Mesenchymal stem cell (in vitro differentiated cells and primary cell): ENCODE results near the gene STX7.
A peak's percentile ranks its signal among the peaks of the same experiment; 100 is the strongest.

Source experiments
- DNase-seq: peaks from one replicate; pipeline ENCODE4 v3.0.0-alpha.2; 2013
- H2AFZ ChIP-seq: one replicate; pipeline ENCODE4 v1.6.1; 2013; ENCODE audit warnings: low read depth, mild to moderate bottlenecking, control low read depth, inconsistent platforms, low read length, moderate library complexity
- H2AK5ac ChIP-seq: 2 replicates; pipeline ENCODE4 v1.6.1; 2013; ENCODE audit warnings: low read length, moderate library complexity, mild to moderate bottlenecking, inconsistent platforms; ENCODE audit not compliant: severe bottlenecking
- H2BK120ac ChIP-seq: one replicate; pipeline ENCODE4 v1.6.1; 2013; ENCODE audit warnings: low read depth, mild to moderate bottlenecking, inconsistent platforms, low read length, moderate library complexity
- H2BK12ac ChIP-seq, 2 experiments: one replicate each; pipeline ENCODE4 v1.6.1; 2013; ENCODE audit warnings: inconsistent platforms in 2 of 2, low read length in 2 of 2, mild to moderate bottlenecking in 2 of 2, moderate library complexity in 2 of 2, control low read depth in 1 of 2
- H2BK15ac ChIP-seq: one replicate; pipeline ENCODE4 v1.6.1; 2013; ENCODE audit warnings: mild to moderate bottlenecking, low read depth, inconsistent platforms; ENCODE audit not compliant: poor library complexity, severe bottlenecking
- H2BK5ac ChIP-seq: 2 replicates; pipeline ENCODE4 v1.6.1; 2013; ENCODE audit warnings: low read depth, mild to moderate bottlenecking, low read length, control low read depth, inconsistent platforms; ENCODE audit not compliant: poor library complexity, severe bottlenecking
- H3K14ac ChIP-seq, 2 experiments: one replicate each; pipeline ENCODE4 v1.6.1; 2013; ENCODE audit warnings: inconsistent platforms in 2 of 2, low read length in 2 of 2, control low read depth in 1 of 2, mild to moderate bottlenecking in 1 of 2, moderate library complexity in 1 of 2
- H3K18ac ChIP-seq, 2 experiments: one replicate each; pipeline ENCODE4 v1.6.1; 2013; ENCODE audit warnings: inconsistent platforms in 2 of 2, low read length in 2 of 2, control low read depth in 1 of 2, low read depth in 1 of 2, mild to moderate bottlenecking in 1 of 2
- H3K23ac ChIP-seq, 2 experiments: one replicate each; pipeline ENCODE4 v1.6.1; 2013; ENCODE audit warnings: inconsistent platforms in 2 of 2, low read length in 2 of 2, mild to moderate bottlenecking in 2 of 2, moderate library complexity in 2 of 2, control low read depth in 1 of 2
- H3K27ac ChIP-seq: 2 replicates; pipeline ENCODE4 v1.5.1; 2013; ENCODE audit warnings: mild to moderate bottlenecking, moderate library complexity, low read length, control low read depth, inconsistent platforms; ENCODE audit not compliant: poor library complexity, severe bottlenecking
- H3K27me3 ChIP-seq, 2 experiments: 2 replicates each; pipeline versions ENCODE4 v1.6.1 to v1.7.0; 2013; ENCODE audit warnings: low read length in 2 of 2, mild to moderate bottlenecking in 2 of 2, moderate library complexity in 2 of 2, control low read depth in 1 of 2, inconsistent platforms in 1 of 2; ENCODE audit not compliant: control insufficient read depth in 1 of 2, insufficient read depth in 1 of 2
- H3K36me3 ChIP-seq, 2 experiments: 2 replicates each; pipeline versions ENCODE4 v1.6.1 to v1.7.0; 2013; ENCODE audit warnings: low read length in 2 of 2, control low read depth in 1 of 2, inconsistent platforms in 1 of 2, low read depth in 1 of 2, mild to moderate bottlenecking in 1 of 2; ENCODE audit not compliant: insufficient read depth in 2 of 2, control insufficient read depth in 1 of 2
- H3K4ac ChIP-seq, 2 experiments: one replicate each; pipeline ENCODE4 v1.6.1; 2013; ENCODE audit warnings: inconsistent platforms in 2 of 2, low read length in 2 of 2, mild to moderate bottlenecking in 2 of 2, moderate library complexity in 2 of 2, control low read depth in 1 of 2, low read depth in 1 of 2
- H3K4me1 ChIP-seq: 2 replicates; pipeline ENCODE4 v1.6.1; 2013; ENCODE audit warnings: low read depth, low read length, control low read depth; ENCODE audit not compliant: control insufficient read depth, insufficient read depth
- H3K4me2 ChIP-seq: 2 replicates; pipeline ENCODE4 v1.6.1; 2013; ENCODE audit warnings: low read length, mild to moderate bottlenecking, inconsistent platforms; ENCODE audit not compliant: poor library complexity, severe bottlenecking
- H3K4me3 ChIP-seq, 2 experiments: 2 replicates each; pipeline versions ENCODE4 v1.5.1 to v1.7.0; 2013; ENCODE audit warnings: low read length in 2 of 2, mild to moderate bottlenecking in 2 of 2, control low read depth in 1 of 2, low read depth in 1 of 2; ENCODE audit not compliant: insufficient read depth in 1 of 2
- H3K79me1 ChIP-seq: replicated peaks from 2 replicates; pipeline ENCODE4 v1.6.1; 2013; ENCODE audit warnings: mild to moderate bottlenecking, control low read depth, low read length, inconsistent platforms; ENCODE audit not compliant: poor library complexity, severe bottlenecking
- H3K9ac ChIP-seq: 2 replicates; pipeline ENCODE4 v1.7.0; 2013; ENCODE audit warnings: mild to moderate bottlenecking, low read length, moderate library complexity
- H3K9me3 ChIP-seq: 2 replicates; pipeline ENCODE4 v1.7.0; 2013; ENCODE audit warnings: mild to moderate bottlenecking, low read length; ENCODE audit not compliant: control insufficient read depth
- H4K8ac ChIP-seq: one replicate; pipeline ENCODE4 v1.6.1; 2013; ENCODE audit warnings: inconsistent platforms, mild to moderate bottlenecking, low read length, moderate library complexity
- H4K91ac ChIP-seq: one replicate; pipeline ENCODE4 v1.6.1; 2013; ENCODE audit warnings: mild to moderate bottlenecking, low read length, inconsistent platforms
- WGBS: methylation state at CpG from one replicate; pipeline ENCODE4 v1.1.7; 2013; ENCODE audit warnings: mixed read lengths; 5-methylcytosine and 5-hydroxymethylcytosine counted together

Gene STX7

DNA sequence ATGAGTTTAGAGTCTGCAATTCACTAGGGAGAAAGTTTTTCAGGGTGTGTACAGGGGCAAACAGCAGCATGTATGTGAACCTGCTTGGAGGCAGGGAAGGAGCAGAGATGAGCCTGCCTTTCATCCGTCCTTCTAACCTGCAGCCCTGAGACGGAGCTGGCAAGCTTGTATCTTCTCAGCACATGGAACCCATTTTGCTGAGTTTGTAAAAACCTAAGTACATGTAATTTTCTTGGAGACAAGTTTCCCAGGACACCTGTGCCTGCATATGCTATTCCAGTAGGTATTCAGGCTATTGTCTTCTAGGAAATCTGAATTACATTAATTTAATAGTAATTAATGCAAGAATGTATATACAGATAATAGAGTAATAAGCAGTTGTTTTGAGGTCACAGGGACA is 82.8 kb downstream of the STX7 start:
- Histone ChIP-seq H3K36me3 (no peaks in the 10 kb centered on the region), H2BK120ac (no peak overlapping the region), H2AFZ (no peak overlapping the region), H2BK12ac (no peak overlapping the region), H3K18ac (no peak overlapping the region), H4K8ac (no peak overlapping the region), H3K27me3 (no peaks in the 10 kb centered on the region), H3K14ac (peak overlapping the region in 1 of 2 experiments; percentile 31), H2AK5ac (no peak overlapping the region), H3K4ac (no peak overlapping the region), H2BK5ac (no peak overlapping the region), H3K27ac (no peak overlapping the region), H3K4me3 (no peak overlapping the region), H2BK15ac (no peak overlapping the region), H4K91ac (no peak overlapping the region), H3K4me1 (no peaks in the 10 kb centered on the region), H3K9me3 (no peaks in the 10 kb centered on the region), H3K79me1 (no peaks in the 10 kb centered on the region), H3K9ac (no peak overlapping the region), H3K4me2 (no peak overlapping the region), H3K23ac (peak overlapping the region in 1 of 2 experiments; percentile 80)
- DNase-seq: no peak
- 80% methylated on average over 2 of the region's 2 CpGs for WGBS

DNA sequence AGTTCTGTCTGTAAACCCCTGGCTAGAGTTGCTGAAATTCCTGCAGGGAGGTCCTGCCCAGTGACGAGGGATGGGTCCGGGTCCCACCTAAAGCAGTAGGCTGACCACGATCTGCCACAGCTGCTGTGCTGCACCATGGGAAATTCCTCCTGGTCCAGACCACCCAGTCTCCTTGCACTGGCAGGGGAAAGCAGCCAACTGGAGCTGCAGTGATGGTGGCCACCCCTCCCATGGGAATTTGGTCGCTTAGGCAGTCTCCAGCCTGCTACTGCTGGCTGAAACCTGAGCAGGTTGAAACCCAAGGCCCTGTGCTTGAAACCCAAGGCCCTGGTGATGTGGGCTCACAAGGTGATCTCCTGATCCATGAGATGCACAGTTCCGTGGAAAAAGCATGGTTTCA is 87.7 kb downstream of the STX7 start:
- H2BK5ac ChIP-seq: no peak overlapping the region
- H3K4me3 ChIP-seq: no peak overlapping the region
- no peak overlapping the region for H3K27ac ChIP-seq
- no peaks in the 10 kb centered on the region for H3K4me1 ChIP-seq
- H3K27me3 ChIP-seq: no peaks in the 10 kb centered on the region
- H4K8ac ChIP-seq: no peak overlapping the region
- H4K91ac ChIP-seq: no peak overlapping the region
- no peak overlapping the region for H2AK5ac ChIP-seq
- H3K4me2 ChIP-seq: no peak overlapping the region
- no peaks in the 10 kb centered on the region for H3K36me3 ChIP-seq
- no peak overlapping the region for H3K4ac ChIP-seq
- no peaks in the 10 kb centered on the region for H3K79me1 ChIP-seq
- DNase-seq: no peak
- 80% methylated on average over 5 of the region's 5 CpGs for WGBS
- peaks cover 40% of the 10 kb centered on the region for H3K9me3 ChIP-seq
- H3K23ac ChIP-seq: no peak overlapping the region
- H2BK12ac ChIP-seq: no peak overlapping the region
- no peak overlapping the region for H2BK120ac ChIP-seq
- no peak overlapping the region for H2AFZ ChIP-seq
- H3K14ac ChIP-seq: peak overlapping the region in 1 of 2 experiments; percentile 55
- H3K18ac ChIP-seq: no peak overlapping the region
- no peak overlapping the region for H2BK15ac ChIP-seq
- H3K9ac ChIP-seq: no peak overlapping the region

DNA sequence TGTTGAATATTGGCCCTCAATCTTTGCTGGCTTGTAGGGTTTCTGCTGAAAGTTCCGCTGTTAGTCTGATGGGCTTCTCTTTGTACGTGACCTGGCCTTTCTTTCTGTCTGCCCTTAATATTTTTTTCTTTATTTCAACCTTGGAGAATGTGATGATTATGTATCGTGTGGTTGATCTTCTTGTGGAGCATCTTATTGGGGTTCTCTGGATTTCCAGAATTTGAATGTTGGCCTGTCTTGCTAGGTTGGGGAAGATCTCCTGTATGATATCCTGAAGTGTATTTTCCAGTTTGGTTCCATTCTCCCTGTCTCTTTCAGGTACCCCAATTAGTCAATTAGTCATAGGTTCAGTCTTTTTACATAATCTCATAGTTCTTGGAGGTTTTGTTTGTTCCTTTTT is 89.1 kb downstream of the STX7 start:
- Histone ChIP-seq H3K9me3 (peaks cover 40% of the 10 kb centered on the region), H2BK120ac (no peak overlapping the region), H3K4me3 (no peak overlapping the region), H3K18ac (no peak overlapping the region), H4K91ac (no peak overlapping the region), H2AFZ (no peak overlapping the region), H3K27ac (no peak overlapping the region), H3K27me3 (no peaks in the 10 kb centered on the region), H3K4me1 (no peaks in the 10 kb centered on the region), H2BK5ac (no peak overlapping the region), H3K4me2 (no peak overlapping the region), H3K14ac (no peak overlapping the region), H3K4ac (no peak overlapping the region), H2AK5ac (no peak overlapping the region), H3K79me1 (no peaks in the 10 kb centered on the region), H2BK15ac (no peak overlapping the region), H4K8ac (no peak overlapping the region), H3K9ac (no peak overlapping the region), H3K36me3 (no peaks in the 10 kb centered on the region), H3K23ac (no peak overlapping the region), H2BK12ac (no peak overlapping the region)
- DNase-seq: no peak
- WGBS: 95% methylated on average over 2 of the region's 3 CpGs

DNA sequence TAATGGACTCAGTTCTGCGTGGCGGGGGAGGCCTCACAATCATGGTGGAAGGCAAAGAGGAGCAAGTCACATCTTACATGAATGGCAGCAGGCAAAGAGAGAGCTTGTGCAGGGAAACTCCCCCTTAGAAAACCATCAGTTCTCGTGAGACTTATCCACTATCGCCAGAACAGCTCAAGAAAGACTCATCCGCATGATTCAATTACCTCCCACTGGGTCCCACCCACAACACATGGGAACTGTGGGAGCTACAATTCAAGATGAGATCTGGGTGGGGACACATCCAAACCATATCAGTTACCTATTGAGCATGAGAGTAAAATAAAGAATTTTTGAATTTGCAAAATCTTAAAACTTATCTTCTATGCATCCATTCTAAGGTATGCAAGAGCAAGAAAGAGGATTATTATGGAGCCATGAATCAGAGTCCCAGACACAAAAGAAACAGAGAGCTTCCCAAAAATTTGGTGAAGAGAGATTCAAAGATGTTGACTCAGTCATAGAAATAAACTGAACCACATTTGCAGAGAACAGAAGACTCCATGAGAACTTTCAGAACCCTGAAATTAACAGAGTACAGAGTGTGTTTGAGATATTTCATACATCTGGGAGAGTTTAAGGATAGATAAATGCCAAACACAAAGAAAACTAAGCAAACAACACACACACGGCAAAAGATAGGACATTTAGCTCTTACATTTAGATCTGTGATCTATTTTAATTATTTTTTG is 94.5 kb downstream of the STX7 start:
- Histone ChIP-seq H3K18ac (no peak overlapping the region), H4K91ac (no peak overlapping the region), H3K9me3 (peaks cover 42% of the 10 kb centered on the region), H3K4me2 (no peak overlapping the region), H4K8ac (no peak overlapping the region), H3K4ac (no peak overlapping the region), H3K79me1 (no peaks in the 10 kb centered on the region), H3K27me3 (no peaks in the 10 kb centered on the region), H3K14ac (no peak overlapping the region), H3K36me3 (no peaks in the 10 kb centered on the region), H3K4me1 (peaks cover 2% of the 10 kb centered on the region), H2AFZ (no peak overlapping the region), H2BK120ac (no peak overlapping the region), H2BK12ac (no peak overlapping the region), H2AK5ac (no peak overlapping the region), H3K27ac (no peak overlapping the region), H3K4me3 (peak overlapping the region in 1 of 2 experiments; percentile 38), H2BK15ac (no peak overlapping the region), H3K23ac (no peak overlapping the region), H3K9ac (peak overlapping the region; percentile 59), H2BK5ac (no peak overlapping the region)
- 99% methylated on average over 4 of the region's 6 CpGs for WGBS
- no peak for DNase-seq
